CD14-positive monocyte (primary cell): ENCODE results near the gene PPEF1. TPM values are rescaled to one million over a fixed set of nuclear protein-coding genes. Genes with fewer than 3 reads are reported as not detected.

Source experiments
- DNase-seq, 3 donors: peaks; one replicate each; pipeline ENCODE4 v3.0.0-alpha.2; 2011 to 2022
- H2AFZ ChIP-seq: 2 replicates; pipeline ENCODE4 v1.6.0; 2012; ENCODE audit warnings: mild to moderate bottlenecking, low read depth, low read length, inconsistent platforms; ENCODE audit not compliant: insufficient read depth, poor library complexity, severe bottlenecking
- H3K27ac ChIP-seq, 2 donors: 1 replicate in 1 of 2; 2 replicates in 1 of 2; pipeline ENCODE4 v1.5.1; 2012 to 2013; ENCODE audit warnings: low read length in 2 of 2, control low read depth in 1 of 2, inconsistent platforms in 1 of 2, low read depth in 1 of 2, mild to moderate bottlenecking in 1 of 2
- H3K27me3 ChIP-seq, 2 donors: one replicate each; pipeline versions ENCODE4 v1.6.0 to v1.6.1; 2011 to 2013; ENCODE audit warnings: low read length in 2 of 2; ENCODE audit not compliant: control insufficient read depth in 2 of 2, insufficient read depth in 2 of 2
- H3K36me3 ChIP-seq, 2 donors: replicated peaks in 1 of 2; 1 replicate in 1 of 2; 2 replicates in 1 of 2; pipeline versions ENCODE4 v1.5.1 to v1.6.1; 2012 to 2013; ENCODE audit warnings: low read length in 2 of 2, control low read depth in 1 of 2, inconsistent platforms in 1 of 2, mild to moderate bottlenecking in 1 of 2; ENCODE audit not compliant: insufficient read depth in 2 of 2, control insufficient read depth in 1 of 2
- H3K4me1 ChIP-seq, 2 donors: 1 replicate in 1 of 2; 2 replicates in 1 of 2; pipeline versions ENCODE4 v1.5.1 to v1.6.1; 2012 to 2013; ENCODE audit warnings: low read length in 2 of 2, control low read depth in 1 of 2, inconsistent platforms in 1 of 2, mild to moderate bottlenecking in 1 of 2, moderate library complexity in 1 of 2; ENCODE audit not compliant: insufficient read depth in 2 of 2, control insufficient read depth in 1 of 2
- H3K4me2 ChIP-seq: replicated peaks from 2 replicates; pipeline ENCODE3; 2012; ENCODE audit warnings: low read length, moderate library complexity, mild to moderate bottlenecking; ENCODE audit not compliant: poor library complexity, severe bottlenecking; ENCODE audit errors: extremely low read depth
- H3K4me3 ChIP-seq, 3 experiments: fragments of 200-600 bp in 1 of 3; sonication (generic) in 1 of 3; replicated peaks in 1 of 3; 1 replicate in 2 of 3; 2 replicates in 1 of 3; pipeline ENCODE4 v1.5.1; 2011 to 2013; ENCODE audit warnings: low read length in 3 of 3, mild to moderate bottlenecking in 3 of 3, control low read depth in 2 of 3, low read depth in 2 of 3, inconsistent platforms in 1 of 3, moderate library complexity in 1 of 3
- H3K79me2 ChIP-seq: 2 replicates; pipeline ENCODE4 v1.6.0; 2012; ENCODE audit warnings: mild to moderate bottlenecking, control low read depth, inconsistent platforms, low read length, moderate library complexity; ENCODE audit not compliant: insufficient read depth
- H3K9ac ChIP-seq: 2 replicates; pipeline ENCODE4 v1.6.0; 2017; ENCODE audit warnings: low read length, mild to moderate bottlenecking; ENCODE audit not compliant: insufficient read depth, poor library complexity, severe bottlenecking
- H3K9me3 ChIP-seq, 2 donors: replicated peaks in 1 of 2; 1 replicate in 1 of 2; 2 replicates in 1 of 2; pipeline versions ENCODE4 v1.5.1 to v1.6.1; 2012 to 2013; ENCODE audit warnings: low read length in 2 of 2, control low read depth in 1 of 2; ENCODE audit not compliant: control insufficient read depth in 1 of 2, insufficient read depth in 1 of 2
- H4K20me1 ChIP-seq: 2 replicates; pipeline ENCODE4 v1.6.0; 2012; ENCODE audit warnings: mild to moderate bottlenecking, low read length, control low read depth, moderate library complexity; ENCODE audit not compliant: insufficient read depth
- H3K27ac Mint-ChIP-seq, 7 donors: one replicate each; pipeline ENCODE4 v1.8.0; 2020; ENCODE audit warnings: mild to moderate bottlenecking in 7 of 7, mixed read lengths in 7 of 7, moderate library complexity in 6 of 7, inconsistent platforms in 2 of 7
- H3K27me3 Mint-ChIP-seq, 3 donors: one replicate each; pipeline ENCODE4 v1.8.0; 2021 to 2022; ENCODE audit warnings: low read depth in 3 of 3, mild to moderate bottlenecking in 3 of 3, mixed read lengths in 3 of 3, moderate library complexity in 3 of 3, inconsistent platforms in 1 of 3
- H3K36me3 Mint-ChIP-seq, 2 donors: one replicate each; pipeline ENCODE4 v1.8.0; 2020; ENCODE audit warnings: mixed read lengths in 2 of 2, inconsistent platforms in 1 of 2, mild to moderate bottlenecking in 1 of 2
- H3K4me1 Mint-ChIP-seq: one replicate; pipeline ENCODE4 v1.8.0; 2020; ENCODE audit warnings: mild to moderate bottlenecking, mixed read lengths
- H3K4me3 Mint-ChIP-seq, 2 donors: one replicate each; pipeline ENCODE4 v1.8.0; 2020; ENCODE audit warnings: mild to moderate bottlenecking in 2 of 2, mixed read lengths in 2 of 2, moderate library complexity in 1 of 2
- H3K9me3 Mint-ChIP-seq, 7 donors: one replicate each; pipeline ENCODE4 v1.8.0; 2020 to 2022; ENCODE audit warnings: mixed read lengths in 7 of 7, mild to moderate bottlenecking in 6 of 7, moderate library complexity in 6 of 7, inconsistent platforms in 2 of 7
- CTCF ChIP-seq: fragments of 200-600 bp; IDR thresholded peaks from one replicate; pipeline ENCODE4 v1.8.0; 2022; ENCODE audit warnings: antibody characterized with exemption, mild to moderate bottlenecking
- WGBS: methylation state at CpG from one replicate; pipeline ENCODE4 v1.1.5; 2013; ENCODE audit warnings: missing lambda C conversion rate; ENCODE audit not compliant: insufficient coverage; 5-methylcytosine and 5-hydroxymethylcytosine counted together
- intact Hi-C, 2 donors: fragments of 100-400 bp; cut with micrococcal nuclease; formaldehyde crosslinking; loops; one replicate each; pipeline versions ENCODE4 v1.15.0 to v1.15.1; 2023
- polyA plus RNA-seq, 3 donors: library from polyadenylated mRNA; depleted of rRNA in 1 of 3; unstranded in 2 of 3; stranded (reverse) in 1 of 3; fragments of 300-500 nt in 2 of 3; fragments of >200 nt in 1 of 3; fragmentation: Illumina TruSeq in 2 of 3; gene quantifications; 1 replicate in 2 of 3; 2 replicates in 1 of 3; pipeline ENCODE4 v1.2.3, GENCODE V29; 2012 to 2021

The PPEF1 gene
- polyA plus RNA-seq, 3 donors = 0.26 to 0.32 TPM; not detected in 1

- intact Hi-C loops = no loop called here
- H3K9ac ChIP-seq = no peak overlapping the region
- H3K4me2 ChIP-seq = no peak overlapping the region
- H3K4me1 Mint-ChIP-seq = no peaks in the 10 kb centered on the region
- TF ChIP-seq CTCF = no peak
- no peaks in the 10 kb centered on the region for H3K9me3 ChIP-seq
- H3K27ac ChIP-seq = no peak overlapping the region
- H3K27me3 Mint-ChIP-seq = peaks cover 0 to 13% (median 4%) of the 10 kb centered on the region in 3 donors
- H3K27me3 ChIP-seq = no peaks in the 10 kb centered on the region
- WGBS = 92% methylated on average over 4 of the region's 15 CpGs
- no peaks in the 10 kb centered on the region for H4K20me1 ChIP-seq
- H3K9me3 Mint-ChIP-seq = peaks cover 0 to 4% (median 0%) of the 10 kb centered on the region in 7 donors
- no peak overlapping the region for H3K4me3 ChIP-seq
- no peak overlapping the region for H3K4me3 Mint-ChIP-seq
- H3K4me1 ChIP-seq = no peaks in the 10 kb centered on the region
- H3K36me3 Mint-ChIP-seq = no peaks in the 10 kb centered on the region
- no peak overlapping the region for H2AFZ ChIP-seq
- H3K27ac Mint-ChIP-seq = no peak overlapping the region
- no peaks in the 10 kb centered on the region for H3K36me3 ChIP-seq
- DNase-seq = no peak
- no peaks in the 10 kb centered on the region for H3K79me2 ChIP-seq
These were observed 167.9 kb downstream of the PPEF1 start for GRCh38 chrX:18875256-18875878.

GRCh38 chrX:18877469-18877868, 170.0 kb downstream of the PPEF1 start:
- H3K9ac ChIP-seq = no peak overlapping the region
- H2AFZ ChIP-seq = no peak overlapping the region
- H3K27me3 Mint-ChIP-seq = peaks cover 0 to 18% (median 5%) of the 10 kb centered on the region in 3 donors

More at GRCh38 chrX:18877469-18877868, 170.0 kb downstream of the PPEF1 start:
- H3K4me1 Mint-ChIP-seq = no peaks in the 10 kb centered on the region
- Histone ChIP-seq H3K9me3 (no peaks in the 10 kb centered on the region), H3K27me3 (no peaks in the 10 kb centered on the region), H3K36me3 (no peaks in the 10 kb centered on the region), H3K4me1 (no peaks in the 10 kb centered on the region), H3K79me2 (no peaks in the 10 kb centered on the region), H3K27ac (no peak overlapping the region), H3K4me3 (no peak overlapping the region), H3K4me2 (no peak overlapping the region), H4K20me1 (no peaks in the 10 kb centered on the region)
- H3K9me3 Mint-ChIP-seq = peaks cover 0 to 4% (median 0%) of the 10 kb centered on the region in 7 donors
- no peak overlapping the region for H3K27ac Mint-ChIP-seq
- H3K36me3 Mint-ChIP-seq = no peaks in the 10 kb centered on the region
- H3K4me3 Mint-ChIP-seq = no peak overlapping the region
- WGBS = 100% methylated on average over 2 of the region's 7 CpGs
- no peak for TF ChIP-seq CTCF
- DNase-seq = no peak
- intact Hi-C loops = no loop called here

Other genes starting within 250 kb of the PPEF1 start
- under 1 TPM in 1 of 3 donors, not detected in 2; 0.08 TPM for gene RS1, start 35.5 kb upstream of the PPEF1 start, polyA plus RNA-seq